GM19395 (cell line): ENCODE measurements around the gene EPHA1.

Experiments used
- ATAC-seq: cut with Tn5 transposase; IDR thresholded peaks from one replicate; pipeline ENCODE4 v1.9.1; 2021; ENCODE audit warnings: mild to moderate bottlenecking, moderate library complexity; ENCODE audit not compliant: unreplicated experiment

Gene EPHA1

DNA sequence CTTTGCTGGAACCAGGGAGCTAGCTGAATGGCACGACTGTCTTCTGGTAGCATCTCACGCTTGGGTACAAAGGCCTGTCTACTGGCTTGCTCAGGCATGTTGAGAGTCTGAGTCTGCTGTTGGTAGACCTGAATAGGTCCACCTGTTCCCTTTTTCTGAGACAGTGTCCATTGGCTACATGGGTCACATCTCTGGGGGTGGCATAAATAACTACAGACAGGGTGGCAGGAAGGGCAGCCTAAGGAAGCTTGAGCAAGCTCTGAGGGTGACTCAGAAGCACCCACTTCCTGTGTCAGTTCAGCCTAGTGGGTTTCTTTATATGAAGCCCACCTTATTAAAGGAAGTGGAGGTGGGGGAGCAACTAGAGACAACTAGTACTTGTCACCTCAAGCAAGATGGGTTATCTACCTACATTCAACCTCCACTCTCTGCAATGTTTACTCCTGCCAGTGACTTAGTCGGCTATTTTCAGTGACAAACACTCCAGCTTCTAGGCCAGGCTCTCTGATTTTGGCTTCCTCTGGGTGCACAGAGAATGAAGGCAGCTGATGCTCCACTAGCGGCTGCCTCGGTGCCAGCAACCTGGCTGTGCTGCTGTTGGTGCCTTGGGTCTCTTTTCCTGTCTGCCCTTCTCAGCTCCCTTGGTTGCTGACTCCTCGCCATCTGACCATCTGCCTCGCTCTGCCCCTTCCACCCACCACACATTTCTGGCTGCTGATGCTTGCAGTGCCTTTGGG, 33.2 kb downstream of the EPHA1 start:
- no peak for ATAC-seq

DNA sequence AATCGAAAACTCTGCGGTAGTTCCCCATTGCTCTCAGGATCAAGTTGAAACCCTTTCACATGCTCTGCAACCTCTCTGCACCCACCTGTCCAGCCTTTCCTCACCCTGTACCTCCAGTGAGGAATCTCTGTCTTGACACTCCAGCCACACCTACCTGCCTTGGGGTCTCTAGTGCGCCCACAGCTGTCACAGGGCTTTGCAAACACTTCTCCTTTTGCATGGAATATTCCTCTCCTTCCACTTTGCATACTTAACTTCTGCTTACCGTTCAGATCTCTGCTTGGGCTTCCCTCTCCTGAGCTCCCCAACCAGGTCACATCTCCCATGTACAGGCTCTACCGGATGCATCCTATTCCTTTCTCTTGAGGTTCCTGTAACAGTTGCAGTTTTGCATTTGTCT, 34.1 kb downstream of the EPHA1 start:
- ATAC-seq, result no peak

- ATAC-seq, result no peak
Measured at GRCh38 chr7:143373255-143373794, 35.3 kb downstream of the EPHA1 start.

DNA sequence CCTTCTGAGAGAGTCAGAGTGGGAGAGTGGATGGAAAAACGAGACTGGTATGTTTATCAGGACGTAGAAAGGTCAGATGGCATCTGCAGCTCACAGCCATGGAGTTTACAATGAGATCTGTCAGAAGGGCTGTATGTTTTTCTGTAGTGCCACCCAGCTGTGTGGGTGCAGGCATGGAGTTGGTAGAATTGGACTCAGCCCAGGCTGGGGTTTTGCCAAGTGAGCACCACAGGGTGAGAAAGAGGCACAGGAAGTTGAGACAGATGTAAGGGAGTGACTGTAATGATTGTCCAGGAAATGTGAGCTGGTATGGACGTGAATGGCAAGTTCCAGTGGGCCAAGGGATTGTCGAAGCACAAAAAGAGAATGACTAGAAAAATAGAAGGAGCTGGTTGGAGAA, 36.6 kb downstream of the EPHA1 start:
- no peak for ATAC-seq

DNA sequence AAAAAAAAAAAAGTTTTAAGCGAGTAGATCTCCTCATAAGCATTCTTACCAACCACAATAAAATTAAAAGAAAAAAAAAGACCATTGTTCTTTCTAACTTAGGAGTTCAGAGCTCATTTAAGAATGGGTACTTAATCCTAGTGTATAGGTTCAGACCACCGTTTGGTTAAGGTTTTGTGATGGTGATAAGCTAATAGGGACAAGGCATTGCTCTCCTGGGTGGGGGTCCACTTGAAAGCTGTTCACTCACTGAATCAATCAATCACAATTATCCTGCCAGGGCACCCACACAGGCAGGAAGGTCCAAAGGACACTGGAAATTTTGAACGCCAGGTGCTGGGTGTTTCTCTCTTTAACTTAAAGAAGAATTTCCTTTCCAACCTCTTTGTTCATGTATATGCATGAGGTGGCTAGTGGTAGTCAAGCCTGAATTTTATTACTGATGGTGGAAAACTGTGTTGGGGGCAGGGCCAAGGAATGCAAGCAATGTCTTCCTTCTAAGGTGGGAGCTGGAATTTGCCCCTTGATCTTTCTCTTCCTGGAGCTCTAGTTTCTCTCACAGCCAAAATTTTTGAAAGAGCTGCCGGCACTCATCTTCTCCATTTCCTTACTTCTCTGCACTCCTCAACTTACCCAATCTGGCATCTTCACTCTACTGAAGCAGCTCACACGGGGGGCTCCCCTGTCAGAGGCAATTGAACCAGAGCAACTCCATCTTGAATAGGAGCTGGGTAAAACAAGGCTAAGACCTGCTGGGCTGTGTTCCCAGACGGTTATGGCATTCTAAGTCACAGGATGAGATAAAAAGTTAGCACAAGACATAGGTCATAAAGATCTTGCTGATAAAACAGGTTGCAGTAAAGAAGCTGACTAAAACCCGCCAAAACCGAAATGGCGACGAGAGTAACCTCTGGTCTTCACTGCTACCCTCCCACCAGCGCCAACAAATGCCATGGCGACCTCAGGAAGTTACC, 38.7 kb downstream of the EPHA1 start:
- no peak for ATAC-seq

GRCh38 chr7:143368387-143368786, 40.3 kb downstream of the EPHA1 start:
- no peak for ATAC-seq

DNA sequence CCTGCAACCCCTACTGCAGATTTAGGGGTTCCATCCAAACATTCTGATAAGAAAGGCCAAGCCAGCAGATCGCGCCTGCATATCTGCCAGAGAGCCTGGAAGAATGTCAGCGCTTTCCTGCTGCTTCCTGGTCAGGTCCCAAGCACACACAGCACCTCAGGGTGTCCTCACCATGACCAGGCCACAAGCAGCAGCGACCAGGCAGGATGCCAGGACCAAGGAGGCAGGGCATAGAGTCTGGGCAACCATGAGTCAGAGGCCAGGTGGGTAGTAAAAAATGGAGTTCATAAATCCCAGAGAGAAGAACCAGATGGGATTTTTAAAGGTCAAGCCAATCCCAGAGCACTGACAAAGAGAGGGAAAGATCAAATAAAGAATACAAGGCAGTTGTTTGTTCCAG, 40.7 kb downstream of the EPHA1 start:
- no peak for ATAC-seq

DNA sequence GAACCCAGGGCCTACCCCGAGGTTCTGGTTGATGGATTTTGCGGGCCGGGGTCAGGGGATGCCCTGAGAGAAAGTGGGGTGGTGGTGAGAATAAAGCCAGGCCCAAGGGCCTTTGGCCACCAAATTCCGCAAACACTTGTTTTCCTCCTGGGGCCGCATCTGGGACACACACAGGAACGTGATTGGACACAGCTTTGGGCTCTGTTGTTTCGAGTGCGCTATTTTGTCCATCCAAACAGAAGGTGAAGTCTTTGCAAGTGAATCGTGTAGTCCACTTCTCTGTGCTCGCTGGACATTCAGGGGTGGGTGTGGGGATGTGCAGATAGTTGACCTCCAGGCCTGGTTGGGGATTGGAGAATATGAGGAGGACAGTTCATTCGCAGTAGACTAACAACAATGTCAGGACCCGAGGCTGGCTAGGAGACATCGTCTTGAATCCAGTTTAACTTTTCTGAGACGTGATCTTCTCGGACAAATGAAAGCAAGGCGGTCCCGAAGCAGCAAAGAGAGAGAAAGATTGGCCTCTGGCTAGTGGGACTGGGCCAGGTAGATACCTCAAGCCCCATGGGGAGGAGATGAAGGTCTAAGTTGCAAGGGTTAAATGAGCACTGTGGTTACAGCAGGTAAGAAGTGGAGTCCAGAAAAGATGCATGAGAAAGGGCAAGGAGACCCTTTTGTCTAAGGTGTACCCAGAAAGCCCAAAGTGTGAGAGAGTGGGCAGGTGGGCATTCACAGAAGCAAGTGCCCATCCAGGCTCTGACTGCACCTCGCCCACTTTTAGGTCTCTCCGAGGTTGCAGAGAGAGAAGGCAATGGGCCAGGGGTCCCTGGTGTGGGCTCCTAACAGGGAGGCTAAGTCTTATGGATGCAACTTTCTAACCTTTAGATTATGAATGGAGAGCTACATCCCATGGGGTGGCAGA, 45.4 kb downstream of the EPHA1 start:
- no peak for ATAC-seq

DNA sequence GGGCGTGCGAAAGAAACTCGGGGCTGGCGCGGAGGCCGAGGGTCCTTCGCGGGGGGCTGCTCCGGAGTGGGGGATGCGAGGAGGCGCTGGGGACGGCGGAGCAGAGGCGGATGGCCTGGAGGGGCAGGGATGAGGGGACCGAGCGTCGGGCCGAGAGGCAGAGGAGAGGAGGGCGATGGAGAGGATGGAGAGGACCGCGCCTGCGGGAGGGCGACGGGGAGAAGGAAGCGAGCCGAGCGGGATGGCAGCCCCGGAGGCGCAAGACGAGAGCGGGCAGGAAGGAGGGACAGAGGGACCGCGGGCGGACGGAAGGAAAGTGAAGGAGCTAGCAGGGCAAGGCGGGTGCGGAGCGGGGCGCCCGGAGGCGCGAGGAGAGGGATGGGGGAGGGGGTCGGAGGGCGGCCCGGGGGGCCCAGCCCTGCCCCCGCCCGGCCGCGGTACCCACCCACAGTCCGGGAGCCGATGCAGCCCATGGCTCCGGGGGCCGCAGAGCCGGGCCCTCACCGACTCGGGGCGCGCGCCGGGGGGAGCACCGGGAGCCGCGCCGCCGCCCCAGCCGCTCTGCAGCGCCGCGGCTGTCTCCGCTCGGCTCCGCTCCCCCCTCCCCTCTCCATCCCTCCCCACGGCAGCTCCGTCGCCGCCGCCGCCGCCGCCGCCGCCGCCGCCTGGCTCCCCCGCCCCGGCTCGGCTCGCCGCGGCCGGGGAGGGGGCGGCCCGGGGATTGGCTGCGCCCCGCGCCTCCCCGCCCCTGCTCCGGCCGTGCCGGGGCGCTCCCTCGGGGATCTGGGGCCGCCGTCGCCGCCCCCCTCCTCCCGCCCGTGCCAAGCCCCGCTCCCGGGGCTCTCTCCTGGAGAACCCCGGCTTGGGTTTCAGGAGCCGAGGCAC, 46.3 kb downstream of the EPHA1 start, which contains the start of gene FAM131B:
TSS of gene FAM131B (minus strand) at position 583 of the 885 bp plus-strand sequence. CDS start at position 473, 110 bp downstream.
- ATAC-seq, result peak; percentile 50

- ATAC-seq, result no peak
Measured at GRCh38 chr7:143361552-143362130, 47.0 kb downstream of the EPHA1 start.

- ATAC-seq, result no peak
Measured at GRCh38 chr7:143360788-143361551, 47.7 kb downstream of the EPHA1 start.

DNA sequence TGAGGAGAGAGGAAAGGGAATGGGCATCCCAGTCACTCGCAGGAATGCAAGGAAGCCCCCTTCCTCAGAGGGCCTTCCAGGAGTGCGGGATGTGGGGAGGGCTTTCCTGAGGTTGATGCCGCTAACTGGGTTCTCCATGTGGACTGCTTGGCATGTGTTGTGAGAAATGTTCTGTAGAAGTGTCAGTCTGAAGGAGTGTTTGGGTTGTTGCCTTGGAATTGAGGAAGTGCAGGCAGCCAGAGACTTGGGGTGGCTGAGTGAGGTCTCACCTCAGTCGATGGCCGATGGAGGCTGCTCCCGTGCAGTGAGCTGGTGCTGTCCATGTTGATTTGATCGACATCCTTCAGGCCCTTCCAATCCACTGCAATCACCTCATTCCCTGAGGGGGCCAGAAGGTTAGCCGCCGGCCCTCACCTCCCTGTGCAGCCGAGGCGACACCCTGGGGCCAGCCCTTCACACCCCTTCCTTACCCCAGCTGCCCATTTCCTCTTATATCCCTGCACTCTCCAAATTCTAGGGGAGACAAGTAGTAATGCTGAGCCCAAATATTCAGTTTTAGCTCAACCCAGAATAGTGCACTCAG, 48.8 kb downstream of the EPHA1 start:
- ATAC-seq, result no peak

GRCh38 chr7:143358626-143359025, 50.0 kb downstream of the EPHA1 start:
- ATAC-seq, result no peak

- no peak for ATAC-seq
Measured at GRCh38 chr7:143356414-143357050, 52.1 kb downstream of the EPHA1 start.

DNA sequence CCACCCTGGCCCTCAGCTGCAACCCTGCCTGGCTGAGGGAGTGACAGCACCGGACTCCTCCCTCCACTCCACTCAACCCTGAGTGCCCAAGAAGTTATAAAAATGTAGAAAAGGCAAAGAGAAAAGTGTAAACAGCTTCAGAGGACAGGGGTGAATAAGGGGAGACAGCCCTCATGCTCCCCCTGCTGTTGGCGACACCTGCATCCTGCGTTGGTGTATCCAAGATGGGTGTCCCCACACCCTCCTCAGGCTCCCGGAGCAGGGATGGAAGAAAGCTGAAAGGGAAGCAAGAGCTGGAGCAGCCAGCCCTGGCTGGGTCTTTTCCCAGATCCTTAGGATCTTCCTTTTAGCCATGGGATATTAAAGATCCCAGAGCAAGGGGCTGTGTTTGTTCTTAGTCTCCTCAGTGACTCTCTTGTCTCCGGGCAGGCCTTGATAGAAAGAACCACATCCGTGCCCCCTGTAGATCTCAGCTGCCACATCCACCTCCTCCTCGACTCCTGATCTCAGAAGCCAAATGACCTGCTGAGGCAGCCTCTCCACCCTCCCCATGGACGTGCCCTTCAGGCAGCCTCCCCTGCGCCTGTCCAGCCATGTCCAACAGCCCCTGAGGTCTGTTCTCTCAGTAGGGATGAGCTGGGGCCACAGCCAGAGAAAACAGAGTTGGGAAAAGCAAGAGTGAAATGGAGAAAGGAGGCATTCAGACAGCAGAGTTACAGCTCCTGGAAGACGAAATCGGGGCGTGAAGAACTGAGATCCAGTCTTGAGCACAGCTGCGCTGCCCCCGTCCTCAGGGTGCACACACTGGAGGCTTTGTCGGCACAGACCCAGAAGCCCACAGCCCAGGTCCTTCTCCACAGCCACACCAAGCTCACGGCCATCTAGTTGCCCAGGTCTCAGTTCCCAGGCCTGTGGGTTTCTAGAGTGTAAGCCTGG, 52.9 kb downstream of the EPHA1 start:
- ATAC-seq, result no peak

- no peak for ATAC-seq
Measured at GRCh38 chr7:143354965-143355364, 53.7 kb downstream of the EPHA1 start.
